ENCODE measurements around the gene XYLT1. TPM values are rescaled to one million over a fixed set of nuclear protein-coding genes. Genes with fewer than 3 reads are reported as not detected.

Gene XYLT1
- total RNA-seq, 1 experiment from 2014 or later = 7.5 TPM

- intact Hi-C loops (cut with micrococcal nuclease; ENCODE audit: unreplicated experiment) = no loop called here
- Mint-ChIP-seq H3K27ac (ENCODE audit: unreplicated experiment) (no peak overlapping the region), H3K9me3 (ENCODE audit: low read depth, unreplicated experiment) (peaks cover 2% of the 10 kb centered on the region), H3K4me1 (ENCODE audit: low read depth, unreplicated experiment) (no peaks in the 10 kb centered on the region), H3K36me3 (ENCODE audit: insufficient read depth, unreplicated experiment) (no peaks in the 10 kb centered on the region), H3K4me3 (ENCODE audit: low read depth, unreplicated experiment) (no peak overlapping the region), H3K27me3 (ENCODE audit: unreplicated experiment) (peaks cover 18% of the 10 kb centered on the region)
- no peak for DNase-seq
- TF ChIP-seq CTCF (IDR thresholded peaks at IDR 0.05; ENCODE audit: unreplicated experiment) = no peak
- CTCF ChIA-PET = no interaction called here
- no TSS peak for BruUV-seq (replicated peaks)
Measured at GRCh38 chr16:17252701-17253100, 218.1 kb downstream of the XYLT1 start.

GRCh38 chr16:17252064-17252463, 218.7 kb downstream of the XYLT1 start:
- intact Hi-C loops (cut with micrococcal nuclease; ENCODE audit: unreplicated experiment) = no loop called here
- no peak for DNase-seq
- Mint-ChIP-seq H3K9me3 (ENCODE audit: low read depth, unreplicated experiment) (peaks cover 2% of the 10 kb centered on the region), H3K27ac (ENCODE audit: unreplicated experiment) (no peak overlapping the region), H3K4me3 (ENCODE audit: low read depth, unreplicated experiment) (no peak overlapping the region), H3K4me1 (ENCODE audit: low read depth, unreplicated experiment) (no peaks in the 10 kb centered on the region), H3K36me3 (ENCODE audit: insufficient read depth, unreplicated experiment) (no peaks in the 10 kb centered on the region), H3K27me3 (ENCODE audit: unreplicated experiment) (peaks cover 18% of the 10 kb centered on the region)
- CTCF ChIA-PET = no interaction called here
- no peak for TF ChIP-seq CTCF (IDR thresholded peaks at IDR 0.05; ENCODE audit: unreplicated experiment)
- BruUV-seq (replicated peaks) = no TSS peak

- DNase-seq = no peak
- CTCF ChIA-PET = no interaction called here
- BruUV-seq (replicated peaks) = no TSS peak
- Mint-ChIP-seq H3K36me3 (ENCODE audit: insufficient read depth, unreplicated experiment) (no peaks in the 10 kb centered on the region), H3K9me3 (ENCODE audit: low read depth, unreplicated experiment) (peaks cover 2% of the 10 kb centered on the region), H3K4me1 (ENCODE audit: low read depth, unreplicated experiment) (no peaks in the 10 kb centered on the region), H3K4me3 (ENCODE audit: low read depth, unreplicated experiment) (no peak overlapping the region), H3K27ac (ENCODE audit: unreplicated experiment) (no peak overlapping the region), H3K27me3 (ENCODE audit: unreplicated experiment) (peaks cover 18% of the 10 kb centered on the region)
- TF ChIP-seq CTCF (IDR thresholded peaks at IDR 0.05; ENCODE audit: unreplicated experiment) = no peak
- intact Hi-C loops (cut with micrococcal nuclease; ENCODE audit: unreplicated experiment) = no loop called here
Measured at GRCh38 chr16:17251496-17251895, 219.3 kb downstream of the XYLT1 start.

GRCh38 chr16:17246974-17247732, 223.6 kb downstream of the XYLT1 start:
- no peaks in the 10 kb centered on the region for H3K36me3 Mint-ChIP-seq (ENCODE audit: insufficient read depth, unreplicated experiment)
- H3K27ac Mint-ChIP-seq (ENCODE audit: unreplicated experiment) = no peak overlapping the region
- intact Hi-C loops (cut with micrococcal nuclease; ENCODE audit: unreplicated experiment) = no loop called here
- TF ChIP-seq CTCF (IDR thresholded peaks at IDR 0.05; ENCODE audit: unreplicated experiment) = no peak
- H3K4me1 Mint-ChIP-seq (ENCODE audit: low read depth, unreplicated experiment) = no peaks in the 10 kb centered on the region
- no TSS peak for BruUV-seq (replicated peaks)
- no peak for DNase-seq
- H3K4me3 Mint-ChIP-seq (ENCODE audit: low read depth, unreplicated experiment) = no peak overlapping the region
- peaks cover 28% of the 10 kb centered on the region for H3K27me3 Mint-ChIP-seq (ENCODE audit: unreplicated experiment)
- CTCF ChIA-PET = no interaction called here
- H3K9me3 Mint-ChIP-seq (ENCODE audit: low read depth, unreplicated experiment) = peaks cover 2% of the 10 kb centered on the region
